ENCODE data around the gene AKAP9.
"Not testable (repeated sequence)": the region's sequence is repeated elsewhere in the genome, so short reads cannot be mapped to it uniquely, and the experiment has no call there.

Gene AKAP9

GRCh38 chr7:92002720-92003119 lies 62.1 kb downstream of the AKAP9 start:
- Mint-ChIP-seq H3K4me3 (no peak overlapping the region), H3K27ac (peak overlapping the region; percentile 32), H3K27me3 (no peaks in the 10 kb centered on the region), H3K9me3 (peaks cover 6% of the 10 kb centered on the region), H3K36me3 (peaks cover 45% of the 10 kb centered on the region), H3K4me1 (no peaks in the 10 kb centered on the region)
- ATAC-seq (ENCODE audit: low read depth): no peak
- no peak for DNase-seq (ENCODE audit: low spot score in 2 of 2)

- H3K9me3 Mint-ChIP-seq: peaks cover 4% of the 10 kb centered on the region
- ATAC-seq (ENCODE audit: low read depth) (no peak), DNase-seq (ENCODE audit: low spot score in 2 of 2) (no peak)
- H3K4me3 Mint-ChIP-seq: no peak overlapping the region
- H3K27ac Mint-ChIP-seq: no peak overlapping the region
- no peaks in the 10 kb centered on the region for H3K4me1 Mint-ChIP-seq
- H3K27me3 Mint-ChIP-seq: no peaks in the 10 kb centered on the region
- peaks cover 43% of the 10 kb centered on the region for H3K36me3 Mint-ChIP-seq
Measured at GRCh38 chr7:92006046-92006445, 65.4 kb downstream of the AKAP9 start.

- H3K27ac Mint-ChIP-seq: no peak overlapping the region
- DNase-seq (ENCODE audit: low spot score in 2 of 2) (no peak), ATAC-seq (ENCODE audit: low read depth) (no peak)
- peaks cover 34% of the 10 kb centered on the region for H3K36me3 Mint-ChIP-seq
- no peaks in the 10 kb centered on the region for H3K4me1 Mint-ChIP-seq
- H3K27me3 Mint-ChIP-seq: no peaks in the 10 kb centered on the region
- H3K4me3 Mint-ChIP-seq: no peak overlapping the region
- H3K9me3 Mint-ChIP-seq: no peaks in the 10 kb centered on the region
Measured at GRCh38 chr7:92010215-92010614, 69.6 kb downstream of the AKAP9 start.

- H3K36me3 Mint-ChIP-seq: peaks cover 36% of the 10 kb centered on the region
- no peak for ATAC-seq (ENCODE audit: low read depth)
- no peak overlapping the region for H3K4me3 Mint-ChIP-seq
- no peaks in the 10 kb centered on the region for H3K9me3 Mint-ChIP-seq
- no peak overlapping the region for H3K27ac Mint-ChIP-seq
- no peaks in the 10 kb centered on the region for H3K27me3 Mint-ChIP-seq
- no peak for DNase-seq (ENCODE audit: low spot score in 2 of 2)
- no peaks in the 10 kb centered on the region for H3K4me1 Mint-ChIP-seq
Measured at GRCh38 chr7:92013611-92014010, 72.9 kb downstream of the AKAP9 start.

- ATAC-seq (ENCODE audit: low read depth) (no peak), DNase-seq (ENCODE audit: low spot score in 2 of 2) (no peak)
- H3K4me1 Mint-ChIP-seq: no peaks in the 10 kb centered on the region
- H3K36me3 Mint-ChIP-seq: peaks cover 30% of the 10 kb centered on the region
- H3K27ac Mint-ChIP-seq: no peak overlapping the region
- H3K4me3 Mint-ChIP-seq: no peak overlapping the region
- no peaks in the 10 kb centered on the region for H3K9me3 Mint-ChIP-seq
- H3K27me3 Mint-ChIP-seq: no peaks in the 10 kb centered on the region
Measured at GRCh38 chr7:92020636-92021035, 80.0 kb downstream of the AKAP9 start.

GRCh38 chr7:92025260-92025659 lies 84.6 kb downstream of the AKAP9 start:
- no peak overlapping the region for H3K27ac Mint-ChIP-seq
- no peaks in the 10 kb centered on the region for H3K9me3 Mint-ChIP-seq
- H3K36me3 Mint-ChIP-seq: peaks cover 40% of the 10 kb centered on the region
- no peak overlapping the region for H3K4me3 Mint-ChIP-seq
- H3K4me1 Mint-ChIP-seq: no peaks in the 10 kb centered on the region
- DNase-seq (ENCODE audit: low spot score in 2 of 2): no peak
- no peak for ATAC-seq (ENCODE audit: low read depth)
- no peaks in the 10 kb centered on the region for H3K27me3 Mint-ChIP-seq

- not testable (repeated sequence) for H3K4me3 Mint-ChIP-seq; H3K9me3 Mint-ChIP-seq; DNase-seq (ENCODE audit: low spot score in 2 of 2); ATAC-seq (ENCODE audit: low read depth); H3K27ac Mint-ChIP-seq; H3K27me3 Mint-ChIP-seq; H3K4me1 Mint-ChIP-seq
- H3K36me3 Mint-ChIP-seq: peaks cover 41% of the 10 kb centered on the region
Measured at GRCh38 chr7:92026635-92027034, 86.0 kb downstream of the AKAP9 start.

GRCh38 chr7:92027128-92027527 lies 86.5 kb downstream of the AKAP9 start:
- DNase-seq (ENCODE audit: low spot score in 2 of 2); H3K27me3 Mint-ChIP-seq; H3K9me3 Mint-ChIP-seq; H3K4me3 Mint-ChIP-seq; H3K4me1 Mint-ChIP-seq; H3K27ac Mint-ChIP-seq; ATAC-seq (ENCODE audit: low read depth): not testable (repeated sequence)
- H3K36me3 Mint-ChIP-seq: peaks cover 39% of the 10 kb centered on the region

- H3K4me1 Mint-ChIP-seq: no peaks in the 10 kb centered on the region
- no peaks in the 10 kb centered on the region for H3K27me3 Mint-ChIP-seq
- no peak overlapping the region for H3K27ac Mint-ChIP-seq
- DNase-seq (ENCODE audit: low spot score in 2 of 2) (no peak), ATAC-seq (ENCODE audit: low read depth) (no peak)
- peaks cover 40% of the 10 kb centered on the region for H3K36me3 Mint-ChIP-seq
- H3K9me3 Mint-ChIP-seq: no peaks in the 10 kb centered on the region
- no peak overlapping the region for H3K4me3 Mint-ChIP-seq
Measured at GRCh38 chr7:92028226-92028625, 87.6 kb downstream of the AKAP9 start.

- ATAC-seq (ENCODE audit: low read depth) (no peak), DNase-seq (ENCODE audit: low spot score in 2 of 2) (no peak)
- no peaks in the 10 kb centered on the region for H3K9me3 Mint-ChIP-seq
- no peaks in the 10 kb centered on the region for H3K27me3 Mint-ChIP-seq
- peaks cover 36% of the 10 kb centered on the region for H3K36me3 Mint-ChIP-seq
- no peaks in the 10 kb centered on the region for H3K4me1 Mint-ChIP-seq
- H3K27ac Mint-ChIP-seq: no peak overlapping the region
- H3K4me3 Mint-ChIP-seq: no peak overlapping the region
Measured at GRCh38 chr7:92028686-92029085, 88.0 kb downstream of the AKAP9 start.

GRCh38 chr7:92034116-92034515 lies 93.5 kb downstream of the AKAP9 start:
- no peaks in the 10 kb centered on the region for H3K27me3 Mint-ChIP-seq
- ATAC-seq (ENCODE audit: low read depth) (no peak), DNase-seq (ENCODE audit: low spot score in 2 of 2) (no peak)
- no peak overlapping the region for H3K4me3 Mint-ChIP-seq
- no peak overlapping the region for H3K27ac Mint-ChIP-seq
- H3K9me3 Mint-ChIP-seq: no peaks in the 10 kb centered on the region
- no peaks in the 10 kb centered on the region for H3K4me1 Mint-ChIP-seq
- H3K36me3 Mint-ChIP-seq: peaks cover 25% of the 10 kb centered on the region

- Mint-ChIP-seq H3K4me3 (no peak overlapping the region), H3K27ac (no peak overlapping the region), H3K27me3 (no peaks in the 10 kb centered on the region), H3K4me1 (no peaks in the 10 kb centered on the region), H3K9me3 (no peaks in the 10 kb centered on the region), H3K36me3 (peaks cover 22% of the 10 kb centered on the region)
- ATAC-seq (ENCODE audit: low read depth): no peak
- DNase-seq (ENCODE audit: low spot score in 2 of 2): no peak
Measured at GRCh38 chr7:92035576-92035975, 94.9 kb downstream of the AKAP9 start.

GRCh38 chr7:92039900-92040299 lies 99.2 kb downstream of the AKAP9 start:
- Mint-ChIP-seq H3K27ac (no peak overlapping the region), H3K27me3 (no peaks in the 10 kb centered on the region), H3K36me3 (peaks cover 18% of the 10 kb centered on the region), H3K9me3 (no peaks in the 10 kb centered on the region), H3K4me3 (no peak overlapping the region), H3K4me1 (no peaks in the 10 kb centered on the region)
- ATAC-seq (ENCODE audit: low read depth): no peak
- no peak for DNase-seq (ENCODE audit: low spot score in 2 of 2)

- peaks cover 20% of the 10 kb centered on the region for H3K36me3 Mint-ChIP-seq
- DNase-seq (ENCODE audit: low spot score in 2 of 2): no peak
- no peak overlapping the region for H3K27ac Mint-ChIP-seq
Measured at GRCh38 chr7:92042056-92042737, 101.5 kb downstream of the AKAP9 start.

GRCh38 chr7:92043098-92043497 lies 102.4 kb downstream of the AKAP9 start:
- no peak overlapping the region for H3K4me3 Mint-ChIP-seq
- H3K27ac Mint-ChIP-seq: no peak overlapping the region
- ATAC-seq (ENCODE audit: low read depth) (no peak), DNase-seq (ENCODE audit: low spot score in 2 of 2) (no peak)
- H3K9me3 Mint-ChIP-seq: no peaks in the 10 kb centered on the region
- H3K27me3 Mint-ChIP-seq: no peaks in the 10 kb centered on the region
- H3K4me1 Mint-ChIP-seq: no peaks in the 10 kb centered on the region
- H3K36me3 Mint-ChIP-seq: peaks cover 23% of the 10 kb centered on the region

More at GRCh38 chr7:92042056-92042737, 101.5 kb downstream of the AKAP9 start:
- no peaks in the 10 kb centered on the region for H3K9me3 Mint-ChIP-seq
- H3K27me3 Mint-ChIP-seq: no peaks in the 10 kb centered on the region
- no peak overlapping the region for H3K4me3 Mint-ChIP-seq
- H3K4me1 Mint-ChIP-seq: no peaks in the 10 kb centered on the region
- ATAC-seq (ENCODE audit: low read depth): no peak

Measured in memory B cell (primary cell).